ENCODE data around the gene CUTA.

DNA sequence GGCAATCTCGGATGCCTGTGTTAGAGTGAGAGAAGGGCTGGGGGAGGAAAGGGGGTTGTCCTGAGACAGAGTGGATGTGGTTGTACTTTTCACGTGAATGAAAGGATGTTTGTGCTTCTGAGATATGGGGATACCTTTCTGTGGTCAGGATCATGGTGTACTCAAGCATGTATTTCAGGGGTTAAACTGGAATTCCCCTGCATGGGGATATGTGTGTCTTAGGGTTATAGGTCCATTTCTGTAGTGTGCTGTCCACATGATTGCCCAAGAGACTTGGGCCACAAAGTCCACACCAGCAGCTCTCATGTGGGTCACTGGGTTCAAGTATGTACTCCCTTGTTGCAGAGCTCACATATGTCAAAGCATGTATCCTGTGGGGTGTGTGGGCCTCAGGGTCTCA is 12.4 kb upstream of the CUTA start:
- TF ChIP-seq, protein P1, sequence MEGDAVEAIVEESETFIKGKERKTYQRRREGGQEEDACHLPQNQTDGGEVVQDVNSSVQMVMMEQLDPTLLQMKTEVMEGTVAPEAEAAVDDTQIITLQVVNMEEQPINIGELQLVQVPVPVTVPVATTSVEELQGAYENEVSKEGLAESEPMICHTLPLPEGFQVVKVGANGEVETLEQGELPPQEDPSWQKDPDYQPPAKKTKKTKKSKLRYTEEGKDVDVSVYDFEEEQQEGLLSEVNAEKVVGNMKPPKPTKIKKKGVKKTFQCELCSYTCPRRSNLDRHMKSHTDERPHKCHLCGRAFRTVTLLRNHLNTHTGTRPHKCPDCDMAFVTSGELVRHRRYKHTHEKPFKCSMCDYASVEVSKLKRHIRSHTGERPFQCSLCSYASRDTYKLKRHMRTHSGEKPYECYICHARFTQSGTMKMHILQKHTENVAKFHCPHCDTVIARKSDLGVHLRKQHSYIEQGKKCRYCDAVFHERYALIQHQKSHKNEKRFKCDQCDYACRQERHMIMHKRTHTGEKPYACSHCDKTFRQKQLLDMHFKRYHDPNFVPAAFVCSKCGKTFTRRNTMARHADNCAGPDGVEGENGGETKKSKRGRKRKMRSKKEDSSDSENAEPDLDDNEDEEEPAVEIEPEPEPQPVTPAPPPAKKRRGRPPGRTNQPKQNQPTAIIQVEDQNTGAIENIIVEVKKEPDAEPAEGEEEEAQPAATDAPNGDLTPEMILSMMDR (IDR thresholded peaks at IDR 0.05 in 4 of 5, conservative IDR thresholded peaks at IDR 0.05 in 1 of 5): no peak
- no peak for TF ChIP-seq POLR2A (IDR thresholded peaks at IDR 0.05)

Data from gastrocnemius medialis (tissue), 4 donors.